NCI-H446 (cell line): ENCODE measurements around the gene ITGB4.
A peak's percentile ranks its signal among the peaks of the same experiment; 100 is the strongest.

Experiments
- DNase-seq, 2 experiments: peaks; one replicate each; lab custom pipeline; 2025; lab: John Stamatoyannopoulos, UW

The ITGB4 gene

DNA sequence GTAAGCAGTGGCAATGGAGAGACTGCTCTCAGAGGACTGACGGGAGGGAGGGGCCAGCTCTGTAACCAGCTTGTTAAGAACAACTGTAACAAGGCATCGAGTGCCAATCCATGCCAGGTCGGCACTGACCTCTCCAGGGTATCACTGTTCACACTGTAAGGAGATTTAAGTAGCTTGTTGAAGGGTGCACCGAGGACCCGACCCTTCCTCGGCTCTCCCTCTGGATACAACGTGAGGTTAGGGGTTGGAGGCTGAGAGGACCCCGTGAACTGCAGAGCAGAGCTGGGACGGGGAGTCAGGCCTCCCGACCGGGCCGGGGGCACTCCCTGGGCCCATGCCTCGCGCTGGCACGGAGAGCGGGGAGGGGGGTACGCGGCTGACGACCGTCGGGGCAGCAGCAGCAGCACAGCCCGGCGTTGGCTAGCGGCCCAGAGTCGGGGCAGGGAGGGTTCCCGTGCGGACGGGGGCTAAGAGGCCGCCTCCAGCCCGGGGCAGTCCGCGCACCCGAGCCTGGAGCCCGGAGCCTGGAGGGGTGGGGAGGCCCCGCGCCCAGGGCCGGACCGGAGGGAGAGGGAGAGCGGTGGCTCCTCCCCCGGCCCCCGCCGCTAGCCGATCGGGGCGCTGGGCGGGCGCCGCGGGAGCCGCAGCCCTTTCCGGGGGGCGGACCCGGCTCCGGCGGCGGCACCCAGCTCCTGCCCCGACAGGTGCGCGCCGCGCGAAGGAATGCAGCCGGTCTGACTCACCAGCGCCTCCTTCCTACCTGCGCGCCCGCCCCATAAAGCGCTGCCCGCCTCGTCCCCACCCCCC is at the start of gene ITGB4:
Gene ITGB4, plus strand, starts transcription at position 804 of the 807 bp plus-strand sequence. CDS start 3,245 bp downstream, outside the sequence.
- no peak for DNase-seq

DNA sequence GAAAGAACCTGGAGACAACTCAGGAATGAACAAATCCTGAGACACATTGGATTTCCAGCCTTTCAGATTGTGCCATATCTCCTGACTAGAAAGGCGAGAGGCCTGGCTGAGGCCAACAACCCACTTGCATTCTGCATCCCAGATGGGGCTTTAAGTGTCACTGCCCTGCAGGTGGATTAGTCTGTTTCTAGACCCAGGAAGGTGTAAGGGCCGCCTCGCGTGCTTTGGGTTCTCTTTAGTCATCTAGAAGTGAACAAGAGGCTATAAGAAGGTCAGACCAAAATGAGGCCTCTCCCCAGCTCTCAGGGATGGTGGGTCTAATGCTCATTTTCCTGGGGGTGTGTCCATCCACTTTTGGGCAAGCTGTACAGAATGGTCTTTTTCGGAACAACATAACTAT is 49.2 kb upstream of the ITGB4 start:
- DNase-seq = no peak

DNA sequence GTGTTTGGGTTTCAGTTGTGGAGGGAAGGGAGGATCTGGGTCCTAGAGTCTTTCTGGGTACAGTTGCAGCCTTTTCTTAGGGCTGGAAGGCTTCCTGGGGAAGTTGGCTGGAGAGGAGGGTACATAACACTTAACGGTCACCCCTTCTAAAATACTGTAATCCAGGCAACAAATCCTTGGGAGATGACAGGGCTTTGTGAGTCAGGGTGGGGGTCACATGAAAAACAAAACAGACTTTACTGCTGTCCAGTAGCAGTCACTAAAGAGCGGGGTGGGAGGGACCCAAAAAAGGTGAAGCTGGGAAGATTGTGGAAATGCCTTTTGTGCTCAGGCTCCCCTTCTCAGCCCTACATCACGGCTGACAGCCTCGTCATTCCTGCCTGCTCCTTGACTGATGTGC is 47.8 kb upstream of the ITGB4 start:
- DNase-seq = no peak

DNA sequence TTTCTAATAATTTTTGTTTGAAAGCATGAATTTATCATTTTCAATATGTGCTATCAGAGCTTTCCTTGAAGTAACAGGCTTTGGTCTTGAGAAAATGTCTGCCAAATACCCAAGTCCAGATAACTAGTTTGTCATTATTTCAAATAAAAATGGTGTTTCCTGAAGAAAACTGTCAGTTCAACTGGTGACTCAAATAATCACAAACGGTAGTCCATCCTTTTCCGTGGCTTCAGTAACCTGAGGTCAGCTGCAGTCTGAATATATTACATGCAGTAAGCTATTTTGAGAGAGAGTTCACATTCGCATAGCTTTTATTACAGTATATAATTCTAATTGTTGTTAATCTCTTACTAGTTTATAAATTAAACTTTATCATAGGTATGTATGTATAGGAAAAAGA is 44.8 kb upstream of the ITGB4 start:
- DNase-seq = no peak

DNA sequence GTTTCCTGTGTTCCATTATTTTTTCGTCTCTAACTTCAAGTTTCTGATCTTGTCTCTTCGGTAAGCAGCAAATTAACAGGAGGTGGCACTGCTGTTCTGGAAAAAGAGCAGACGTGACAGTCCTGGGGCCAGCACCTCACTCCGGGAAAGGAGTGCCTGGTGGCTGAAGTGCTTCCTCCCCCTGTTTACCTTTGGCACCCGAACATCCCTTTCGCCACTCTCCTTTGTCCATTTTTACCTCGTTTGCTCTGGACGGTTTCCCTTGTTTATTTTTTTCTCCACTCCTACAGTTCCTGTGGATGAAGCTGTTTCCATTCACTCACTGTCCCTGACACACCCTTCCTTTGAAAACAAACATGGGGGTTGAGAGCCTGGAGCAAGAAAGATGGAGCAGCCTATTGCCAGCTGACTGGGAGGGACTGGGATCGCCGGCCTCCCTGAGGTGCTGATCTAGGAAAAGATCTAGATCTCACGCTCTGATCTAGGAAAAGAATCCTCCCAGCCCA is 41.5 kb upstream of the ITGB4 start:
- no peak for DNase-seq

DNA sequence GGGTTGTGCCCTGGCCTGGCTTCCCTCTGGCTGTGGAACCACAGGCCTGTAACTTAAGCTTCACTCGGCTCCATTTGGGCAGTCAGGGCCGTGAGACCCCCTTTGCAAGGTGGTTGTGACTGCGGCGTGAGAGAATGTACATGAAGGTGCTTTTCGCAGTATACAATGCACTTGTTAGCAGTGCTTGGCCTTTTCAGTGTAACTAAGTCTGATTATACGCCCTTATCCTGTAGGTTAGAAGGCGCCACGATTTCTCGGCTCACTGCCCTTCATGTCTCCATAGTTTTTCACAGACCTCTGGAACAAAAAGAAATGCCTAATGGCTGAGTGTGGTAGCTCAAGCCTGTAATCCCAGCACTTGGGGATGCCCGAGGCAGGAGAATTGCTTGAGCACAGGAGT is 40.8 kb upstream of the ITGB4 start:
- DNase-seq = no peak

DNA sequence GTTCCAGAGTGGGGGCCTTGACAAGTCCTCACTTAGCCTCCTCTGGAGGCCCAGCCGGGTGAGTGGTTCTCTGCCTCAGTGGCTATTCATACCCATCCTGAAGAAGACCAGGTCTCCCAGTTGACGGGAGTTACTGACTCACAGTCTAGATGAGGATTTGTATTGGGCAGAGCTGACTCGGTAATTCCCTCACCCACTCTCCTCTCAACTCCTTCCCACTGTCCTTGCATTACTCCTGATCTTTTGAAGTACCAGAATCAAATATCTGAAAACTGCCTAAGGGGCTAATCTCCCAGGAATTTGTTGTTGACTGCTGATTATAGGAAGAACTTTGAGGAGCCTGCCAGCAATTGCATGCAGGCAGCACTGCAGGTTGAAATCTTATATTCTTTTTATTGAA is 40.0 kb upstream of the ITGB4 start:
- DNase-seq = no peak

DNA sequence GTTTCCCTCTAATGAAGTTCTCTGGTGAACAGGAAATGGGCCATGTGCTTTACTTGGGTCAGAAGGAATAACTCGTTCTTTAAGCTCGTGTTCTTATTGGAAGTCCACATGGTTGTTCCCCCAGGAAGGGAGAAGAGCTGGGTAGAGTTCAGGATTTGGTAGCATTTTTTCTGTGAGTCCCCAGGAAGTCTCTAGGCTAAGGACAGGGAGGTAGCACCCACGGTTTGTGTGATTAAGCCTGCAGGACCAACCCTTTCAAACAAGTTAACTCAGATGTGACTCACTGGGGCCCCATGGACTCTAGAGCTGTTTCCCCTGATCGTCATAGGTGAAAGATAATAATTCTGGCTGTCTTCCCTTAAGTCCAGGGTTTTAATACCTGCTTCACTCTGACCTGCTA is 37.7 kb upstream of the ITGB4 start:
- no peak for DNase-seq

DNA sequence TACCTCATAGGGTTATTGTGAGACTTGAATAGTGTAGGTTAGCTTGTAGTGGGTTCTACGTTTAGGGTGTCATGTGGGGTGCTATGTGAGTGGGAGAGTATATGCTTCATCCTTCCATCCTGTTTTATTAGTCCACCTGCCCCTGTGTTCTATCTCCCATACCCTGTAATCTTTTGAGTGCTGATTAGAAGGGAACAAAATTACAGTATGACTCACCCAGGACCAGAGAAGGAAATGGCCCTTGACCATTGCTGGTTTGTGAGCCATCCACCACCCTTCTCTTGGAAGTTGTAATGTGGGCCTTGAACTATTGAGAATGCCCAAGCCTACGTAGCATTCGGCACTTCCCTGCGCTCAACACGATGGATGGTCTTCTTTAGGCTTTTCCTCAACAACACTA is 37.0 kb upstream of the ITGB4 start:
- DNase-seq = no peak

DNA sequence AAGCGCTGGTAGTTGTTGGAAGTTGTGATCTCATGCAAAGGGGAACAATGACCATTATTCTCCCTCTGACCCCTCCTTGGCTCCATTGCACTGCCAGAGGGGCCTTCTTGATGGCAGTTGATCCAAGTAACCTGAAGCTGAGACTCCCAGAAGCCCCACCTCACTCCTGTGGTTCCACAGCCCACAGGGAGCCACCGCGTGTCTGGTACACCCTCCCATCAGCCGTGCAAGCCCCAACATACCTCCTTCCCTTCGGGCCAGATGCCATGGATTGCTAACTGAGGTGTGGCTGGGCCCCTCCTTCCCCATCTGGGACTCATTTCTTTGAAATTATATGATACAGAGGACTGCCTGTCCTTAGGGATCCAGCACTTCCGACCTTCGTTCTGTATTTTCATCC is 36.3 kb upstream of the ITGB4 start:
- DNase-seq = no peak

DNA sequence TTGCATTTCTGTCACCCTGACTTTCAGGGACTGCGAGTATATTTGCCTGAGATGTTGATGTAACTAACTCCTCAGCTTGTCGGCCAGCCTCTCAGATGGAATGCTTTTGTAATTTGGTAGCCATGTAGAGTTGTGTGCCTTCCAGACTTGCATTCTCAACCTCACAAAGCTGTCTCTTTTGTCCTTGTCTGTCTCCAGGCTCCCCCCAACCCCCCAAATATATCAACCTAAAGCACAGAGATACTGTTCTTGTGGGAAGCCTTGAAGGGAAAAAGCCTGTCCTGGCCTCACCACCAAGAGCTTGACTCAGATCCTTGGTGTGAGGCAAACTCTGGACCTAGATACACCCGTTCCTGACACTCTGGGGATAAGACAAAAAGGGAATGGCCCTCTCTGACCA is 35.8 kb upstream of the ITGB4 start:
- DNase-seq = no peak

DNA sequence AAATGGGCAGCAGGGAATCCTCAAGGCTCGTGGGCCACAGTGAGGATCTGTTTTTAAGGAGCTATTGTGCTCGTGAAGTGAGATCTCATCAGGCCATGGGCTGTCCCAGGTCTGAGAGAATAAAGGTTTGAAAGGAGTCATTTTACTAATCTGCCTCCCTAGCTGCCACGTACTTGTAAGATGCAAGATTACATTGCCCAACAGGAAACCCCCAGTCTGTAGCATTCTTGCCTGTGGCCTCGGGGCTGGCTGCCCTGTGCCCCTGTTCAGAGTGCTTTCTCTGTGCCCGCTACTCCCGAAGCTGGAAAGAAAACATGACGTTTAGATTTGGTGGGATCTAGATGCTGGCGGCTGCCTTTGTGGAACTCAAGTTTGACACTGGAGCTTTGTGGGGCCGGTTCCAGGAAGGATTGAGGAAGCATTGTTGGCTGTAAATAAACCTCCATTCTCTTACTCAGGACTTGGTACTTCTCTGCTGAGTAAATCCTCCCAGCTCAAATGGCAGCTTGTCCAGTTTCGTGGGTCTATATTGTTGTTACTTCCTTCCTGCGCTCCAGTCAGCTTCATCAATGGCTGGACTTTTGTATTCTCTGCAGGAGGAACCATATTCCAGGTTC is 32.9 kb upstream of the ITGB4 start:
- no peak for DNase-seq

DNA sequence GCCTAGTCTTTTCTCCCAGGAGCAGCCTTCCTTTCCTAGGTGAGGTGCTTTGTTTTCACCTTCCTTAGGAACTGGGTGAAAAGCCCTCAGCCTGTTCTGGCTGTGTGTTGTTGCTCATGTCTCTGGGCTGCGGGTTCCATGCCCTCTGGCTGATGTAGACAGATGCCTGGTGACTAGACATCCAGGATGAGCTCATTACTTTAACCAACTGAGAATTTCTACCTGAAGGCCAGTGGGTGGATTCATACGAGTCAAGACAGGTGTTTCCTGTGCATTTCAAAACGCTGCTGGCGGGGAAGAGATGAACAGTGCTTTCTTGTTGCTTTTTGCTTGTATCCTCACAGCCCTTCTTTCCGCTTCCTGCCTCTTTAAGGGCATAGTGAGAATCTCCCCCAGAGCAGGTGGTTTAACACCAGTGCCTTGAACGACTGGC is 31.8 kb upstream of the ITGB4 start:
- no peak for DNase-seq

DNA sequence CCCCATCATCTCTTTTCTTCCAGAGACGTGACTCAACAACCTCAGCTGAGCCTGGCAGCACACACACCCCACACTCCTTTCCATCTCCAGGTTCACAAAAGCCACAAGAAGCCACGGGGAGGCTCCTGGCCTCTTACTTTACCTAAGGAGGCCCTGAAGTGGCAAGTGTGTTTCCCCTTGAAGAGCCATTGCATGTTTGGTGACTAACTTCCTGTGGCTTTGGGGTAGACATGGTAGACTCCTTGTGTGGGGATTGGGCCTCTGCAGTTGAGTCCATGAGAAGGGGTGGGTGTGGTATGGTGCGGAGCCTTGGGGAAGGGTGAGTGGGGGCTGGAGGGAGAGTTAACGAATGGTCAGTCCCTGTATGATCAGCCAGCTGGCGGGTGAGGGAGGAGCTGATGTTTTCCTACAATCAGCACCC is 29.9 kb upstream of the ITGB4 start:
- DNase-seq = no peak

DNA sequence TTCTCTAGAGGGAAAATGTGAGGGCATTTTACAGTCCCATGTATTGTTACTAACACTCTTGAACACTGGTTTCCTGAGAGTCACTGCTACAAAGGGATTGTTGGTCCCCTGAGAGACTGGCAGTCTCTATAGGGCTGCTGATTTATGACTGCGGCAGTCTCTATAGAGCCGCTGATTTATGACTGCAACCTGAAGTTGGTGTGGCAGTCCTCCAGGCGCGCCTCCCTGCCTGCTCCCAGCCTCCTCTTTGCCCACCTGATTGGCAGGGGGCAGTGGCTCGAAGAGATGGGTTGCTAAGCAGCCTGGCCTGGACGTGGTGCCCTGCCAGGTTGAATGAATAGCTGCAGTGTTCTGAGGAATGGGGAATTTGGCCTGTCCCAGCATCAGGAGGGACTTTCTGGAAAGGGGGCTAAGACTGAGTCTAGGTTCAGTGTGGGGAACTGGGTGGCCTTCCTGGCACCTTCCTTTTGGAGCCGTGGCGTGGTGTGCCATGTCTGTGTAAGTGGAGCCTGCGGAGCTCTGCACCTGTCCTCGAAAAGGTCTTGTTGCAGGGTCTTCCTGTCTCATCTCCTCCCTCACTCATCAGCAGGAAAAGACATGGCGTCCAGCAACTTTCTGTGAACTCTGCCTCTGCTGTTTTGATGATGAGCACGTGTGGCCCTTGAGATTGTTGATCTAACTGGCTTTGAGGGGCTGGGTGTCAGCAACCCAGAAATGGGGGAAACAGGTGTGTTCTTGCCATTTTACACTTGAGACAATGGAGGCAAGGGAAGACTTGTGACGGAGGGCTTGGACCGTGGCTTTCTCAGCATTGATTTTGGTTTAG is 29.2 kb upstream of the ITGB4 start:
- DNase-seq = no peak

DNA sequence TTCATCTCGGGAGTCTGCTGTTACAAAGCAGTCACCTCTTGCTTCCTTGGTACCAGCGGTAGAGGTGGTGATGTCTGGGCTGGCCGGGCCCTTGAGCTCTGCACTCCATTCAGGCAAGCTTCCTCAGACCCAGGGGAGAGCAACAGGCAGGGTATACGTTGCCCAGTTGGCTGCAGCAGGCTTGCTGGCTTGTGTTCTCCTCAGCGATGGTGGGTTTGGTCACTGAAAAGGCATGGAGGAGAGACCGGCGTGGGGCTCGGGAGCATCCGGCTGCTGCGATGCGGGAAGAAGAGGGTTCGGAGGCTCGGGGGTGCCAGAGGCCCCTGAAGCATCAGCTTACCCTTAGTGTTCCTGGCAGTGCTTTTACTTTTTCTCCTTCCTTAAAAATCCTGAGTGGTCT is 28.3 kb upstream of the ITGB4 start:
- DNase-seq = peak in 1 of 2 experiments; percentile 23

DNA sequence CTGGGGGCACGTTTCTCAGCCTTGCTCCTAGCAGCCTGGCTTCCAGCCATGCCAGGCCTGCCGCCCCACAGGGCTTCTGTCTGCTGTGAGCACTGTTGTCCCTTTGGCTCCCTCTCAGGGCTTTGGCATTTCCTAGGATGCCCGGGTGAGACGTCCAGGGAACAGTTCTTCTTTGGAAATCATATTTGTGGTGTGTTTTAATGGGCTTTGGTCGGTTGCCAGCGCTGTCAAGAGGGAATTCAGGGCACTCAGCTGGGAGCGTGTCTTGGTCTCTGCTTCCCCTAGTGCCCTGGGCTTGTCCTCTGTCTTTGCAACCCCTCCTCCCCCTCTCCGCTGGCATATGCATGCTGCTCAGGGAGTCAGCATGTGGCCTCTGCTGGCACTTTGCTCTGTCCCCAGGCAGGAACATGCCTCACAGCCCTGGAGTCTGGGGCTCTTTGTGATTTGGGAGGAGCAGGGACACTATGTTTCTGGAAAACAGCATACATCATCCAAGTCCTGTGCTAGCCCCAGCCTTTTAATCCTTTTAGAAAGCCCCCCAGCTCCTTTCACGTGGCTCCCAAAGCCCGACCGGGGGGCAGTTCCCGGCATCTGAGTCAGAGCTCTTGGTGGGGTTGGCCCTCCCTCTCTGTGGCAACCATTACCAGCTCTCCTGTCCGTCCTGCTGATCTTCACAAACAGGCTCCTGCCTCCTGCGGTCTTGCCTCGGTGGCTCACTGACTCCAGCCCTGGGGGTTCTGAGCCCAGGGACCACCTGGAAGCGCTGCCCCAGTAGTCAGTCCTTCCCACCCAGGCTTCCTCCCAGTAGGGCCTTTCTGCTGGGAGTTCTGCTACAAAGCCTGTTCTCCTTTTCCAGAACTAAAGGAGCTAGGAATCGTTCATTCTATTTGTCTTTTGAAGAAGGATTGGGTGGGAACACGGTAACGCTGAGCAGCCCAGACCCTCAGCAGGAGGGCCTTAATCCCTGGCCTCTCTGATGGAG is 27.5 kb upstream of the ITGB4 start:
- peak; percentile 73 to 85 for DNase-seq

DNA sequence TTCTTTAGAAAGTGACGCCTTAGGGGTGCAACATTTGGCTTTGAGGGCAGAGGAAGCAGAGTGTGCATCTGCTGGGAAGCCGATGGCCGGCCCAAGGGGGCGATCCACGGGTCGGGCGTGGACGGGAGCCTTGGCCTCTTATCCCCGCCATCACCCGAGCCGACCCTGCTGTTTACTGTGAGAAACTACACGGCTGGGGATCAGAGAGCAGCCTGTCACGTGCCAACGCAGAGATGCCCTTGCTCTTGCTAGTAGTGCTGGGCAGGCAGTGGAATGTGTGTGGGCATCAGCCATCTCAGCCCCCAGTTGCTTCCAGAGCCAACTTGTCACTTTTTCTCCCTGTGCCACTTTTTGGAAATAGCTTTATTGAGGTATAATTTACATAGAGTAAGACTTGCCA is 26.7 kb upstream of the ITGB4 start:
- DNase-seq = no peak

DNA sequence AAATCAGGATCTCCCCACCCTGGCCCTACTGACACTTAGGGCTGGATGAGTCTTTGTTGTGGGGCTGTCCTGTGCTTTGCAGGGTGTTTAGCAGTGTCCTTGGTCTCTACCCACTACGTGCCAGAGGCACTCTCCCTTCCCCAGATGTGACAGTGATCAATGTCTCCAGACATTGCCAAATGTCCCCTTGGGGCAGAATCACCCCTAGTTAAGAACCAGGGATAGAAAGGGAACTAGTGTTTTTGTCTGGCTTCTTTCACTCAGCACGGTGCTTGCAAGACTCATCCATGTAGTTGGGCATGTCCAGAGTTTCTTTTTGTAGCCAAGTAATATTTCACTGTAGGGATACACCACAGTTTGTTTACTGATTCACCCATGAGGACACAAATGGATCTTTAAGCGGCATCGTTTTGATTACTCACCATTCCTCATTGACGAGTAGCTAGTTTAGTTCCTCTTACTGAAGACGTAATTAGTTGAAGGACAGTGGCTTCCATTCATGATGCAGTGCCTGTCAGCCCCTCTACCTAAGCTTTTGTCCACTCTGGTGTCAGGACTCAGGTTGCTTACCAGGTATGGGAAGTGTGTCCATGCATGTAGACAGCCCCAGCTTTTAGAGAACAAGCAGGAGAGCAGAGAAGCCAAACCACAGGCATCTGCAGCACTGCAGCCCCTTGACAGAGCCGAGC is 26.0 kb upstream of the ITGB4 start:
- no peak for DNase-seq

DNA sequence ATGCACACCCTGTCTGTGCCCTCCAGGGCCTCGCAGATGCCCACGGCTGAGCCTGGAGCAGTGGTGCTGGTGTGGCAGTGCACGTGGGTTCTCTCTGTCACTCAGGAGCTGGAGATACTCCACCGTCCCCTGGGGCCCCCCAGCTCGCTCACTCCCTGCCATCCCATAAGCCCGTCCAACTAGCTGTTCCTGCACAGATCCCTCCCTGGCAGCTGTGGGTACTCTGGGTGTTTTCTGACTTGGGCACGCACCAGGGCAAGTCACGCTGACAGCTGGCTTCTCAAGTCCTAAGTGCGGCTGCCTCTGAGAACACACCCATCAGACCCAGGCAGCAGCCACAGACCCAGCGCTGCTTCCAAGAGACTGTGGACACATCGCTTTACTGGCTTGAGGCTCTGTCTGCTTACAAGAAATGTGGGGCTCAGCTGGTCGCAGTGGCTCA is 25.4 kb upstream of the ITGB4 start:
- no peak for DNase-seq
